ENCODE results near the gene FBLN5. TPM values are rescaled to one million over a fixed set of nuclear protein-coding genes. Genes with fewer than 3 reads are reported as not detected.

The FBLN5 gene
- total RNA-seq, 4 donors from 2014 or later = 109 to 215 (median 186) TPM

- H3K36me3 ChIP-seq = peaks cover 0 to 38% (median 0%) of the 10 kb centered on the region in 3 donors
- H3K27ac ChIP-seq = peak overlapping the region in 1 of 4 donors; percentile 25
- peak overlapping the region in 1 of 4 donors; percentile 14 for H3K4me3 ChIP-seq
- WGBS, 2 donors = 65 to 88% methylated on average over 6 of the region's 6 CpGs
- TF ChIP-seq POLR2A (IDR thresholded peaks at IDR 0.05) = no peak
- TF ChIP-seq CTCF (IDR thresholded peaks at IDR 0.05) = no peak
- no peak for TF ChIP-seq EP300 (IDR thresholded peaks at IDR 0.05)
- H3K4me1 ChIP-seq = peaks cover 0 to 10% (median 8%) of the 10 kb centered on the region in 4 donors
- H3K9me3 ChIP-seq = peaks cover 0 to 14% (median 0%) of the 10 kb centered on the region in 4 donors
- no peaks in the 10 kb centered on the region for H3K27me3 ChIP-seq
- DNase-seq (ENCODE audit: low spot score in 2 of 2) = no peak
These were observed 80.8 kb downstream of the FBLN5 start for GRCh38 chr14:91866511-91867295.

GRCh38 chr14:91866061-91866460 is 81.4 kb downstream of the FBLN5 start:
- H3K4me1 ChIP-seq = peaks cover 0 to 10% (median 7%) of the 10 kb centered on the region in 4 donors
- peaks cover 0 to 14% (median 0%) of the 10 kb centered on the region in 4 donors for H3K9me3 ChIP-seq
- no peak for DNase-seq (ENCODE audit: low spot score in 2 of 2)
- peaks cover 0 to 38% (median 0%) of the 10 kb centered on the region in 3 donors for H3K36me3 ChIP-seq
- TF ChIP-seq CTCF (IDR thresholded peaks at IDR 0.05) (no peak), EP300 (IDR thresholded peaks at IDR 0.05) (no peak), POLR2A (IDR thresholded peaks at IDR 0.05) (no peak)
- H3K27ac ChIP-seq = peak overlapping the region in 1 of 4 donors; percentile 25
- H3K4me3 ChIP-seq = no peak overlapping the region
- H3K27me3 ChIP-seq = no peaks in the 10 kb centered on the region
- 22 to 26% methylated on average over 2 of the region's 2 CpGs for WGBS, 2 donors

GRCh38 chr14:91862417-91862816 is 85.1 kb downstream of the FBLN5 start:
- H3K4me3 ChIP-seq = no peak overlapping the region

GRCh38 chr14:91861091-91861490 is 86.4 kb downstream of the FBLN5 start:
- Histone ChIP-seq H3K27me3 (no peaks in the 10 kb centered on the region), H3K36me3 (no peaks in the 10 kb centered on the region), H3K4me1 (peaks cover 0 to 13% (median 4%) of the 10 kb centered on the region in 4 donors), H3K4me3 (no peak overlapping the region), H3K9me3 (no peaks in the 10 kb centered on the region), H3K27ac (no peak overlapping the region)
- TF ChIP-seq POLR2A (IDR thresholded peaks at IDR 0.05) = no peak
- TF ChIP-seq CTCF (IDR thresholded peaks at IDR 0.05) = no peak
- TF ChIP-seq EP300 (IDR thresholded peaks at IDR 0.05) = no peak
- no peak for DNase-seq (ENCODE audit: low spot score in 2 of 2)
- WGBS, 2 donors = 79 to 92% methylated on average over 2 of the region's 2 CpGs

More at GRCh38 chr14:91862417-91862816, 85.1 kb downstream of the FBLN5 start:
- H3K4me1 ChIP-seq = peaks cover 0 to 15% (median 5%) of the 10 kb centered on the region in 4 donors
- H3K9me3 ChIP-seq = no peaks in the 10 kb centered on the region
- peaks cover 0 to 3% (median 0%) of the 10 kb centered on the region in 3 donors for H3K36me3 ChIP-seq
- TF ChIP-seq POLR2A (IDR thresholded peaks at IDR 0.05) = no peak
- no peak for TF ChIP-seq CTCF (IDR thresholded peaks at IDR 0.05)
- TF ChIP-seq EP300 (IDR thresholded peaks at IDR 0.05) = no peak
- WGBS, 2 donors = 75 to 81% methylated on average over 4 of the region's 4 CpGs
- H3K27me3 ChIP-seq = no peaks in the 10 kb centered on the region
- no peak overlapping the region for H3K27ac ChIP-seq
- DNase-seq (ENCODE audit: low spot score in 2 of 2) = no peak

- Histone ChIP-seq H3K36me3 (no peaks in the 10 kb centered on the region), H3K27ac (no peak overlapping the region), H3K27me3 (no peaks in the 10 kb centered on the region), H3K4me3 (no peak overlapping the region), H3K9me3 (no peaks in the 10 kb centered on the region), H3K4me1 (peaks cover 0 to 19% (median 2%) of the 10 kb centered on the region in 4 donors)
- TF ChIP-seq EP300 (IDR thresholded peaks at IDR 0.05) (no peak), POLR2A (IDR thresholded peaks at IDR 0.05) (no peak), CTCF (IDR thresholded peaks at IDR 0.05) (no peak)
- no peak for DNase-seq (ENCODE audit: low spot score in 2 of 2)
These were observed 87.3 kb downstream of the FBLN5 start for GRCh38 chr14:91860238-91860637.
